H1 (cell line): ENCODE results near the gene UXT. TPM values are rescaled to one million over a fixed set of nuclear protein-coding genes. Genes with fewer than 3 reads are reported as not detected.

ENCODE experiments used
- ASH2L ChIP-seq: fragments of 200-600, 300-600 bp; sonication (generic); IDR thresholded peaks from one replicate; pipeline ENCODE4 v1.7.1; 2017; ENCODE audit warnings: low read length
- JUN ChIP-seq: IDR thresholded peaks from 2 replicates; pipeline ENCODE4 v1.6.1; 2011; ENCODE audit warnings: low read depth, mild to moderate bottlenecking, improper control_type of control experiment, low read length
- SP2 ChIP-seq: IDR thresholded peaks from 2 replicates; pipeline ENCODE4 v1.6.1; 2012; ENCODE audit warnings: mild to moderate bottlenecking, low read length, inconsistent platforms
- polyA plus RNA-seq, 7 experiments: library from polyadenylated mRNA; depleted of rRNA in 3 of 7; stranded (reverse) in 5 of 7; unstranded in 2 of 7; fragments of >200 nt in 5 of 7; fragments of 200-250 nt in 2 of 7; gene quantifications; 1 replicate in 5 of 7; 2 replicates in 1 of 7; 4 replicates in 1 of 7; pipeline versions ENCODE4 v1.2.1 to v1.2.3, GENCODE V29; 2011 to 2013; ENCODE audit warnings: missing spikeins in 2 of 7, mixed read lengths in 2 of 7
- total RNA-seq: library from RNA; stranded (reverse); fragmentation: NEBNext Ultra II Directional; extraction: Animal tissue kit (Norgen Biotek cat#: 25700); gene quantifications from 2 replicates; pipeline ENCODE4 v1.2.1, GENCODE V29; 2021
- TF ChIP-seq, protein P1 (sequence below): IDR thresholded peaks from 2 replicates; pipeline ENCODE4 v1.6.1; 2011; ENCODE audit warnings: low read length, improper control_type of control experiment

UXT gene
- total and polyA plus RNA-seq, 2 of the 8 experiments (the other 6 are each of a cell fraction or from before 2014, with no cell fraction given), result 69.4 to 116 TPM

DNA sequence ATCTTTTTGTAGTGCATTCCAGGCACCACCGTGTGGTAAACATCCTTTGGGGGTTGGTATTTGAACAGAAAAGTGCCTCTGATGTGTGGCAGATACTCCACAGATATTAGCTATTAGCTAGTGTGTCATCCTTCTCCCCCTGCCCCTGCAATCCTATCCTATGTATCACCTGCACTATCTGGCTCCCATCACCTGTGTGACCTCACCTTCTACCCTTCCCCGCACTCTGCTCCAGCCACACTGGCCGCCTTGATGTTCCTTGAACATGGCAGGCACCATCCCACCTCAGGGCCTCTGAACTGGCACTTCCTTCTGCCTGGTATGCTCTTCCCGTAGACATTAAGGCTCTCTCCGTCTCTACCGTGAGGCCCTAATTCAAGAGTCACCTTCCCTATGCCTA lies 12.3 kb downstream of the UXT start (continued):
- TF ChIP-seq, protein P1, sequence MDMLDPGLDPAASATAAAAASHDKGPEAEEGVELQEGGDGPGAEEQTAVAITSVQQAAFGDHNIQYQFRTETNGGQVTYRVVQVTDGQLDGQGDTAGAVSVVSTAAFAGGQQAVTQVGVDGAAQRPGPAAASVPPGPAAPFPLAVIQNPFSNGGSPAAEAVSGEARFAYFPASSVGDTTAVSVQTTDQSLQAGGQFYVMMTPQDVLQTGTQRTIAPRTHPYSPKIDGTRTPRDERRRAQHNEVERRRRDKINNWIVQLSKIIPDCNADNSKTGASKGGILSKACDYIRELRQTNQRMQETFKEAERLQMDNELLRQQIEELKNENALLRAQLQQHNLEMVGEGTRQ, result no peak
- TF ChIP-seq ASH2L (no peak), JUN (no peak), SP2 (no peak)
